Measurements from ENCODE around the gene FAM120A. TPM values are rescaled to one million over a fixed set of nuclear protein-coding genes. Genes with fewer than 3 reads are reported as not detected.
A peak's percentile ranks its signal among the peaks of the same experiment; 100 is the strongest.

FAM120A gene
- total and polyA plus RNA-seq, 9 of the 15 experiments (the other 6 are each of a cell fraction or from before 2014, with no cell fraction given) = 8.7 to 71.0 (median 42.2) TPM

- no peak for TF ChIP-seq ZNF212 (CRISPR knock-in tag; IDR thresholded peaks at IDR 0.05)
- TF ChIP-seq MTA2 (IDR thresholded peaks at IDR 0.05; ENCODE audit: low read depth) = no peak
- TF ChIP-seq ZBTB34 (CRISPR knock-in tag; IDR thresholded peaks at IDR 0.05) = no peak
- TF ChIP-seq CEBPB (tag; IDR thresholded peaks at IDR 0.05) = no peak
- TF ChIP-seq ZNF174 (CRISPR knock-in tag; IDR thresholded peaks at IDR 0.05) = no peak
- TF ChIP-seq XRCC3 (IDR thresholded peaks at IDR 0.05) = no peak
- TF ChIP-seq ZNF398 (CRISPR knock-in tag; IDR thresholded peaks at IDR 0.05) = no peak
- TF ChIP-seq TBP (optimal IDR thresholded peaks at IDR 0.05; ENCODE audit: low read depth, low read length) = peak; percentile 42
- no peak for TF ChIP-seq CC2D1A (IDR thresholded peaks at IDR 0.05)
- no peak for TF ChIP-seq SFPQ (IDR thresholded peaks at IDR 0.05; ENCODE audit: low read depth, low read length)
- no peak for TF ChIP-seq ZNF253 (CRISPR knock-in tag; conservative IDR thresholded peaks at IDR 0.05)
- 0 out of 2 replicates have a peak, but pooled peaks have one; percentile 53 for TF ChIP-seq MECOM (CRISPR knock-in tag; IDR thresholded peaks at IDR 0.05)
- TF ChIP-seq MXD1 (CRISPR knock-in tag; IDR thresholded peaks at IDR 0.05; ENCODE audit: borderline replicate concordance, poor library complexity, severe bottlenecking) = no peak
- TF ChIP-seq ARID4B (CRISPR knock-in tag; IDR thresholded peaks at IDR 0.05) = no peak
- no peak for TF ChIP-seq LEF1 (IDR thresholded peaks at IDR 0.05)
- no peak for TF ChIP-seq ZC3H8 (IDR thresholded peaks at IDR 0.05)
- no peak for TF ChIP-seq SMARCB1 (IDR thresholded peaks at IDR 0.05; ENCODE audit: insufficient read length, low read depth)
These were observed 1.8 kb downstream of the FAM120A start, which contains the start of gene FAM120AOS (continued) for GRCh38 chr9:93453047-93453914.
